Heart right ventricle (tissue), 16 donors: ENCODE results near the gene IL27RA. TPM values are rescaled to one million over a fixed set of nuclear protein-coding genes. Genes with fewer than 3 reads are reported as not detected.

Source experiments
- ATAC-seq, 8 donors: fragments of 200-7000 bp; cut with Tn5 transposase; one replicate each; pipeline ENCODE4 v1.9.1; 2020; ENCODE audit warnings: mild to moderate bottlenecking in 8 of 8, moderate library complexity in 8 of 8, moderate number of reproducible peaks in 1 of 8
- DNase-seq, 2 donors: peaks; one replicate each; pipeline ENCODE4 v3.0.0-alpha.2; 2020
- H3K27ac ChIP-seq, 10 donors: fragments of 200-600 bp; sonication (generic) in 2 of 10; one replicate each; pipeline versions ENCODE4 v1.5.0 to v1.8.0; 2020 to 2022; ENCODE audit warnings: mild to moderate bottlenecking in 3 of 10
- H3K27me3 ChIP-seq, 7 donors: fragments of 200-600 bp; one replicate each; pipeline ENCODE4 v1.8.0; 2021 to 2022; ENCODE audit warnings: mild to moderate bottlenecking in 2 of 7
- H3K36me3 ChIP-seq, 9 donors: fragments of 200-600 bp; sonication (generic) in 1 of 9; one replicate each; pipeline versions ENCODE4 v1.5.0 to v1.8.0; 2020 to 2022; ENCODE audit warnings: mild to moderate bottlenecking in 2 of 9
- H3K4me1 ChIP-seq, 9 donors: fragments of 200-600 bp; sonication (generic) in 1 of 9; one replicate each; pipeline versions ENCODE4 v1.5.0 to v1.8.0; 2020 to 2022; ENCODE audit warnings: mild to moderate bottlenecking in 4 of 9
- H3K4me3 ChIP-seq, 10 donors: fragments of 200-600 bp; sonication (generic) in 2 of 10; one replicate each; pipeline versions ENCODE4 v1.5.0 to v1.8.0; 2020 to 2022; ENCODE audit warnings: mild to moderate bottlenecking in 7 of 10, moderate library complexity in 2 of 10
- H3K9me3 ChIP-seq, 11 donors: fragments of 200-600 bp in 10 of 11; sonication (generic) in 2 of 11; one replicate each; pipeline versions ENCODE4 v1.5.0 to v1.8.0; 2013 to 2022; ENCODE audit warnings: mild to moderate bottlenecking in 2 of 11, control low read depth in 1 of 11, moderate library complexity in 1 of 11
- CTCF ChIP-seq, 9 donors: fragments of 200-600 bp; sonication (generic) in 2 of 9; IDR thresholded peaks; one replicate each; pipeline versions ENCODE4 v1.5.0 to v1.8.0; 2021 to 2022; ENCODE audit warnings: antibody characterized with exemption in 9 of 9, mild to moderate bottlenecking in 5 of 9, moderate library complexity in 1 of 9
- WGBS, 2 donors: extraction: QIAGEN DNeasy Blood & Tissue Kit; methylation state at CpG; one replicate each; pipeline ENCODE4 v1.1.7; 2013; ENCODE audit warnings: inconsistent platforms in 1 of 2; 5-methylcytosine and 5-hydroxymethylcytosine counted together
- intact Hi-C, 10 donors: fragments of 100-400 bp; cut with DNase I; formaldehyde crosslinking; loops; one replicate each; pipeline versions ENCODE4 v1.11.1 to v1.14.2; 2022
- polyA plus RNA-seq, 2 donors: library from polyadenylated mRNA; stranded (reverse); fragments of 200-250 nt; gene quantifications; one replicate each; pipeline ENCODE4 v1.2.3, GENCODE V29; 2013
- total RNA-seq, 10 donors: library from RNA; stranded (reverse); fragmentation: NEBNext Ultra II Directional in 3 of 10; extraction: Animal tissue kit (Norgen Biotek cat#: 25700) in 3 of 10; gene quantifications; one replicate each; pipeline versions ENCODE4 v1.2.1 to v1.2.4, GENCODE V29; 2021 to 2023
- donor health status: Arrhythmogenic right ventricular cardiomyopathy.
- donor health status: ischemic (EF 13 %, LVEDD 7.1; RV severe dilation, severe dysfunction).
- donor health status: healthy with polysubstance abuse.
- donor health status: DM: no; HTN: yes; CAD: no.
- donor health status: DM: no; HTN: no; CAD: no.
- donor health status: ischemic (EF 25% LVEDD 6.9; RV normal size, moderate dysfunction).
- donor health status: ischemic (EF 25% LVEDD 5.7; RV mildly dilated, moderate dysfunction).
- donor health status: healthy.
- donor health status: DM: yes; HTN: yes; CAD: no.
- donor health status: Ischemic cardiomyopathy.
- donor health status: ischemic (EF 35%, LVEDD 5.7; RV mildly dilated, moderate dysfunction).
- donor health status: nonischemic (EF 11% LVEDD 7.7; RV severe dilation, severe dysfunction).
- donor health status: DM: yes; HTN: yes; CAD: no.
- donor health status: PGD.
- donor health status: ischemic (EF 29% LVEDD 5.4; RV normal size, mild dysfunction).
- donor health status: nonischemic (EF 23%, LVEDD 6.1; RV moderate dilation, normal function).

Gene IL27RA
- total and polyA plus RNA-seq, 12 donors: 2.4 to 7.6 (median 4.1) TPM

GRCh38 chr19:14052470-14052869, 20.9 kb downstream of the IL27RA start:
- TF ChIP-seq CTCF (IDR thresholded peaks at IDR 0.05): no peak
- DNase-seq (no peak), ATAC-seq (no peak)
- peaks cover 0 to 46% (median 0%) of the 10 kb centered on the region in 9 donors for H3K36me3 ChIP-seq
- intact Hi-C loops: loop anchor here in 3 of 10 donors (5.0 kb wide), 2 partner anchors 160 to 170 kb away; no protein-coding TSS in a partner anchor
- H3K4me1 ChIP-seq: peaks cover 0 to 5% (median 0%) of the 10 kb centered on the region in 9 donors
- 91 to 93% methylated on average over 6 of the region's 6 CpGs for whole genome bisulfite sequencing, 2 donors
- H3K27me3 ChIP-seq: peaks cover 0 to 12% (median 0%) of the 10 kb centered on the region in 7 donors
- H3K9me3 ChIP-seq: peaks cover 0 to 14% (median 0%) of the 10 kb centered on the region in 11 donors
- H3K4me3 ChIP-seq: no peak overlapping the region
- no peak overlapping the region for H3K27ac ChIP-seq

GRCh38 chr19:14053032-14053431, 21.5 kb downstream of the IL27RA start:
- Histone ChIP-seq H3K36me3 (peaks cover 0 to 45% (median 0%) of the 10 kb centered on the region in 9 donors), H3K4me3 (no peak overlapping the region), H3K27me3 (peaks cover 0 to 18% (median 5%) of the 10 kb centered on the region in 7 donors), H3K9me3 (peaks cover 0 to 14% (median 0%) of the 10 kb centered on the region in 11 donors), H3K4me1 (peaks cover 0 to 9% (median 5%) of the 10 kb centered on the region in 9 donors), H3K27ac (no peak overlapping the region)
- intact Hi-C loops: loop anchor here in 3 of 10 donors (5.0 kb wide), 2 partner anchors 161 to 171 kb away; no protein-coding TSS in a partner anchor
- WGBS, 2 donors: 95% methylated on average over 3 of the region's 3 CpGs
- ATAC-seq (no peak), DNase-seq (no peak)
- no peak for TF ChIP-seq CTCF (IDR thresholded peaks at IDR 0.05)

DNA sequence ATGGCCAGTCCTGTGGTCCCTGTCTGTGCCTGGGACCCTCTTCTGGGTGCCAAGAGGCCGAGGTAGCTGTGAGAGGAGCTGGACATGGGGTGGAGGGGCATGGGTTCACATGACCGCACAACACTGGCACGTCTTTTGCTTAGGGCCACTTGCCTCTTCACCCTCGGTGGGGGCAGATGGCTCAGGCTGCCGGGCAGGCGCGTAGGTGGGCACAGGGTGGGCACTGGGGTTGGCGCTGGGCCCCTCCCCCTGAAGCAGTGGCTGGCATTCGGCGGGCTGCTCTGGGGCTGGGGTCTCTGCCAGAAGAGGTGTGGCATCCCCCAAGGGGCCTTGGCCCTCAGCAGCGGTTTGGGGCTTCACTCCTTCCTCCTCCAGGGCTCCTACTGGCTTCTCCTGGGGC, 21.9 kb downstream of the IL27RA start:
- WGBS, 2 donors: 91 to 93% methylated on average over 11 of the region's 11 CpGs
- no peak for DNase-seq
- no peak for TF ChIP-seq CTCF (IDR thresholded peaks at IDR 0.05)
- peaks cover 0 to 42% (median 0%) of the 10 kb centered on the region in 9 donors for H3K36me3 ChIP-seq
- peaks cover 0 to 12% (median 0%) of the 10 kb centered on the region in 11 donors for H3K9me3 ChIP-seq
- H3K27me3 ChIP-seq: peaks cover 0 to 22% (median 9%) of the 10 kb centered on the region in 7 donors
- ATAC-seq: no peak
- intact Hi-C loops: loop anchor here in 3 of 10 donors (5.0 kb wide), 2 partner anchors 161 to 171 kb away; no protein-coding TSS in a partner anchor
- peaks cover 0 to 12% (median 5%) of the 10 kb centered on the region in 9 donors for H3K4me1 ChIP-seq
- no peak overlapping the region for H3K4me3 ChIP-seq
- H3K27ac ChIP-seq: no peak overlapping the region

DNA sequence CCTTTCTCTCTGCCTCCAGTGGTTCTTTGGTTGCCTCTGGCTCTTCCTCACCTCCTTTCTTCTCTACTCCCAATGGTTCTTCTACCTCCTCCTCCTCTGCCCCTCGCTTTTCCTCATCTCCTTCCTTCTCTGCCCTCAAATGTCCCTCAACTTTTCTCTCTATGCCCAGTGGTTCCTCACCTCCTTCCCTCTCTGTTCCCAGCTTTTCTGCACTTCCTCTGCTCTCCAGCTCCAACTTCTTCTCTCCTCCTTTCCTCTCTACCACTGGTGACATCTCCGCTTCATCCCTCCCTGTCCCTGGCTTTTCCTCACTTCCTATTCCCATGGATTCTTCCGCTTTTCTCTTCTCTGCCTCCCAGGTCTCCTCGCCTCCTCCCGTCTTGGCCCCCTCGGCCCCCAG, 22.5 kb downstream of the IL27RA start:
- Histone ChIP-seq H3K4me3 (no peak overlapping the region), H3K27ac (no peak overlapping the region), H3K9me3 (peaks cover 0 to 11% (median 0%) of the 10 kb centered on the region in 11 donors), H3K36me3 (peaks cover 0 to 36% (median 0%) of the 10 kb centered on the region in 9 donors), H3K27me3 (peaks cover 0 to 28% (median 15%) of the 10 kb centered on the region in 7 donors), H3K4me1 (peaks cover 0 to 17% (median 5%) of the 10 kb centered on the region in 9 donors)
- intact Hi-C loops: loop anchor here in 3 of 10 donors (5.0 kb wide), 2 partner anchors 162 to 172 kb away; no protein-coding TSS in a partner anchor
- no peak for ATAC-seq
- TF ChIP-seq CTCF (IDR thresholded peaks at IDR 0.05): no peak
- no peak for DNase-seq
- 79 to 84% methylated on average over 6 of the region's 6 CpGs for WGBS, 2 donors
